K562 (cell line): ENCODE data around the gene FCRLA. TPM values are rescaled to one million over a fixed set of nuclear protein-coding genes. Genes with fewer than 3 reads are reported as not detected.

Source experiments
- BMI1 ChIP-seq: fragments of 150-350 bp; IDR thresholded peaks from 2 replicates; pipeline ENCODE4 v1.6.1; 2014; ENCODE audit warnings: low read length
- CBX1 ChIP-seq: sonication (generic); IDR thresholded peaks from 2 replicates; pipeline ENCODE4 v1.6.1; 2016; ENCODE audit warnings: antibody characterized with exemption, low read depth, mild to moderate bottlenecking
- CLOCK ChIP-seq: fragments of 250-450 bp; sonication (Bioruptor Pico); IDR thresholded peaks from 2 replicates; pipeline ENCODE4 v1.4.0; 2020; ENCODE audit warnings: mild to moderate bottlenecking, moderate library complexity, borderline replicate concordance
- ESRRB ChIP-seq: fragments of 250-450 bp; sonication (Bioruptor Pico); IDR thresholded peaks from 2 replicates; pipeline ENCODE4 v1.5.0; 2020; ENCODE audit warnings: mild to moderate bottlenecking, moderate library complexity, borderline replicate concordance
- ETS2 ChIP-seq: IDR thresholded peaks from 2 replicates; pipeline ENCODE4 v1.6.1; 2016; ENCODE audit warnings: borderline replicate concordance, missing genetic modification characterization, mild to moderate bottlenecking, moderate library complexity, missing compliant biosample characterization; ENCODE audit not compliant: poor library complexity, severe bottlenecking
- GATAD2B ChIP-seq: fragments of 450-650 bp; IDR thresholded peaks from 2 replicates; pipeline ENCODE4 v1.6.1; 2017; ENCODE audit warnings: mild to moderate bottlenecking, borderline replicate concordance
- HDAC3 ChIP-seq: fragments of 450-650 bp; IDR thresholded peaks from 2 replicates; pipeline ENCODE4 v1.6.1; 2018; ENCODE audit warnings: borderline replicate concordance, mild to moderate bottlenecking, moderate library complexity; ENCODE audit not compliant: partially characterized antibody
- KAT7 ChIP-seq: sonication (generic); formaldehyde crosslinking; IDR thresholded peaks from 2 replicates; pipeline ENCODE4 v1.8.0; 2022; ENCODE audit warnings: missing genetic modification reagents, mild to moderate bottlenecking, borderline replicate concordance
- KDM5B ChIP-seq: fragments of 200-600 bp; sonication (generic); IDR thresholded peaks from 2 replicates; pipeline ENCODE4 v1.6.1; 2012; ENCODE audit warnings: low read depth, mild to moderate bottlenecking, moderate library complexity, low read length, control low read depth, inconsistent platforms; ENCODE audit not compliant: insufficient replicate concordance
- KLF6 ChIP-seq: fragments of 250-450 bp; sonication (Bioruptor Pico); IDR thresholded peaks from 2 replicates; pipeline ENCODE4 v1.4.0; 2020; ENCODE audit warnings: mild to moderate bottlenecking, moderate library complexity, borderline replicate concordance
- PATZ1 ChIP-seq: fragments of 250-450 bp; sonication (Bioruptor Pico); IDR thresholded peaks from 2 replicates; pipeline ENCODE4 v1.5.0; 2020; ENCODE audit warnings: mild to moderate bottlenecking, borderline replicate concordance
- PHF8 ChIP-seq: fragments of 200-600 bp; sonication (generic); IDR thresholded peaks from 2 replicates; pipeline ENCODE4 v1.6.1; 2012; ENCODE audit warnings: mixed run types, mild to moderate bottlenecking, inconsistent platforms, low read length, moderate library complexity, borderline replicate concordance
- PRMT5 ChIP-seq: sonication (generic); formaldehyde crosslinking; IDR thresholded peaks from 2 replicates; pipeline ENCODE4 v1.5.0; 2020; ENCODE audit warnings: missing genetic modification reagents
- RBFOX2 ChIP-seq: fragments of 200-400 bp; formaldehyde crosslinking; IDR thresholded peaks from 2 replicates; pipeline ENCODE4 v1.6.1; 2017; ENCODE audit warnings: low read depth, mild to moderate bottlenecking, low read length, moderate library complexity
- RHOXF2B ChIP-seq: fragments of 250-450 bp; sonication (Bioruptor Pico); conservative IDR thresholded peaks from 2 replicates; pipeline ENCODE4 v1.5.1; 2021
- SP1 ChIP-seq: sonication (generic); formaldehyde crosslinking; IDR thresholded peaks from 2 replicates; pipeline ENCODE4 v1.8.1; 2022; ENCODE audit warnings: mild to moderate bottlenecking, missing genetic modification reagents
- TAF7 ChIP-seq: fragments of 450-650 bp; IDR thresholded peaks from 2 replicates; pipeline ENCODE4 v1.6.1; 2016; ENCODE audit warnings: missing genetic modification characterization, missing compliant biosample characterization
- TEAD1 ChIP-seq, 2 experiments: fragments of 450-650 bp in 1 of 2; sonication (generic) in 1 of 2; formaldehyde crosslinking; IDR thresholded peaks; 2 replicates each; pipeline versions ENCODE4 v1.4.0 to v1.8.0; 2020 to 2022; ENCODE audit warnings: mild to moderate bottlenecking in 2 of 2, missing genetic modification reagents in 1 of 2
- ZBTB7A ChIP-seq: IDR thresholded peaks from 2 replicates; pipeline ENCODE4 v1.6.1; 2011; ENCODE audit warnings: low read depth, mild to moderate bottlenecking, low read length, moderate library complexity, borderline replicate concordance; ENCODE audit not compliant: control insufficient read depth
- ZNF253 ChIP-seq: fragments of 250-450 bp; sonication (Bioruptor Pico); conservative IDR thresholded peaks from 2 replicates; pipeline ENCODE4 v1.6.1; 2021; ENCODE audit warnings: mild to moderate bottlenecking
- ZNF408 ChIP-seq: fragments of 250-450 bp; sonication (Bioruptor Pico); IDR thresholded peaks from 2 replicates; pipeline ENCODE4 v1.4.0; 2020; ENCODE audit warnings: low read depth, mild to moderate bottlenecking, moderate library complexity
- ZNF79 ChIP-seq: fragments of 250-450 bp; sonication (Bioruptor Pico); IDR thresholded peaks from 2 replicates; pipeline ENCODE4 v1.4.0; 2020; ENCODE audit warnings: low read depth, mild to moderate bottlenecking, moderate library complexity
- polyA plus RNA-seq, 8 experiments: library from polyadenylated mRNA; depleted of rRNA in 4 of 8; stranded (reverse) in 5 of 8; unstranded in 3 of 8; fragments of >200 nt; fragmentation: Nextera tagmentation in 2 of 8; fragmentation: Illumina TruSeq in 1 of 8; extraction: Ambion mirVana in 2 of 8; extraction: Trizol in 1 of 8; gene quantifications; 2 replicates each; pipeline versions ENCODE4 v1.2.1 to v1.2.3, GENCODE V29; 2011 to 2014; ENCODE audit warnings: inconsistent platforms in 1 of 8, missing spikeins in 1 of 8
- total RNA-seq, 7 experiments: library from RNA; depleted of rRNA in 6 of 7; stranded (reverse); fragments of >200 nt in 6 of 7; fragmentation: Illumina TruSeq in 2 of 7; extraction: Trizol in 2 of 7; gene quantifications; 2 replicates each; pipeline versions ENCODE4 v1.2.1 to v1.2.3, GENCODE V29; 2011 to 2021; ENCODE audit warnings: low replicate concordance in 1 of 7

FCRLA gene
- total and polyA plus RNA-seq, 9 of the 15 experiments (the other 6 are each of a cell fraction or from before 2014, with no cell fraction given) = 0.09 to 0.84 (median 0.44) TPM

GRCh38 chr1:161749509-161750407, 42.7 kb downstream of the FCRLA start, which contains the start of gene DUSP12 (continued):
- TF ChIP-seq PATZ1 (CRISPR knock-in tag) = no peak
- TF ChIP-seq ZBTB7A = peak; percentile 82; the same call in 1 of the 2 replicates
- TF ChIP-seq GATAD2B = no peak
- no peak for TF ChIP-seq CLOCK (CRISPR knock-in tag)
- no peak for TF ChIP-seq BMI1
- TF ChIP-seq TEAD1 (CRISPR knock-in tag; IDR thresholded peaks at IDR 0.05) = peak; percentile 29 to 94; a peak in 2 of 4 replicates
- no peak for TF ChIP-seq ETS2 (tag)
- peak; percentile 96 for TF ChIP-seq RBFOX2
- 0 out of 2 replicates have a peak, but pooled peaks have one; percentile 35 for TF ChIP-seq KLF6
- no peak for TF ChIP-seq PRMT5 (CRISPR knock-in tag)
- no peak for TF ChIP-seq ZNF253
- TF ChIP-seq ZNF79 (CRISPR knock-in tag) = no peak
- TF ChIP-seq ZNF408 = no peak
- TF ChIP-seq HDAC3 = no peak
- no peak for TF ChIP-seq RHOXF2B
- TF ChIP-seq TAF7 = 0 out of 2 replicates have a peak, but pooled peaks have one; percentile 41
- TF ChIP-seq ESRRB (CRISPR knock-in tag) = no peak
- peak; percentile 63; the same call in 1 of the 2 replicates for TF ChIP-seq CBX1
- peak; percentile 85 for TF ChIP-seq SP1 (CRISPR knock-in tag)
- TF ChIP-seq KDM5B = peak; percentile 78
- TF ChIP-seq KAT7 (CRISPR knock-in tag) = peak; percentile 96; the same call in 1 of the 2 replicates
- peak; percentile 94 for TF ChIP-seq PHF8
